ENCODE results near the gene HMGCLL1.

Gene HMGCLL1

GRCh38 chr6:55443238-55444134, 135.5 kb downstream of the HMGCLL1 start:
- DNase-seq (ENCODE audit: low read depth), result no peak

- no peak for DNase-seq (ENCODE audit: low read depth)
Observed at GRCh38 chr6:55438203-55438602, 140.8 kb downstream of the HMGCLL1 start.

GRCh38 chr6:55437141-55437540, 141.9 kb downstream of the HMGCLL1 start:
- DNase-seq (ENCODE audit: low read depth), result peak; percentile 5

GRCh38 chr6:55433446-55434130, 145.4 kb downstream of the HMGCLL1 start:
- peak; percentile 63 for DNase-seq (ENCODE audit: low read depth)

GRCh38 chr6:55423933-55424332, 155.1 kb downstream of the HMGCLL1 start:
- no peak for DNase-seq (ENCODE audit: low read depth)

- DNase-seq (ENCODE audit: low read depth), result no peak
Observed at GRCh38 chr6:55410674-55411073, 168.3 kb downstream of the HMGCLL1 start.

- no peak for DNase-seq (ENCODE audit: low read depth)
Observed at GRCh38 chr6:55405474-55406235, 173.3 kb downstream of the HMGCLL1 start.

GRCh38 chr6:55399351-55399750, 179.6 kb downstream of the HMGCLL1 start:
- DNase-seq (ENCODE audit: low read depth), result peak; percentile 64

GRCh38 chr6:55397986-55398385, 181.0 kb downstream of the HMGCLL1 start:
- peak; percentile 71 for DNase-seq (ENCODE audit: low read depth)

GRCh38 chr6:55395871-55396270, 183.1 kb downstream of the HMGCLL1 start:
- DNase-seq (ENCODE audit: low read depth), result no peak

GRCh38 chr6:55388211-55388610, 190.8 kb downstream of the HMGCLL1 start:
- peak; percentile 33 for DNase-seq (ENCODE audit: low read depth)
